Activated CD8-positive, alpha-beta memory T cell treated with anti-CD3 and anti-CD28 coated beads for 48 hours (primary cell): Measurements from ENCODE around the gene TSPY8.
"Not testable (repeated sequence)": the region's sequence is repeated elsewhere in the genome, so short reads cannot be mapped to it uniquely, and the experiment has no call there.

Source experiments
- DNase-seq, 3 experiments: peaks; one replicate each; pipeline ENCODE4 v3.0.0-alpha.2; 2020; ENCODE audit warnings: low read depth in 2 of 3, low spot score in 2 of 3

The TSPY8 gene

DNA sequence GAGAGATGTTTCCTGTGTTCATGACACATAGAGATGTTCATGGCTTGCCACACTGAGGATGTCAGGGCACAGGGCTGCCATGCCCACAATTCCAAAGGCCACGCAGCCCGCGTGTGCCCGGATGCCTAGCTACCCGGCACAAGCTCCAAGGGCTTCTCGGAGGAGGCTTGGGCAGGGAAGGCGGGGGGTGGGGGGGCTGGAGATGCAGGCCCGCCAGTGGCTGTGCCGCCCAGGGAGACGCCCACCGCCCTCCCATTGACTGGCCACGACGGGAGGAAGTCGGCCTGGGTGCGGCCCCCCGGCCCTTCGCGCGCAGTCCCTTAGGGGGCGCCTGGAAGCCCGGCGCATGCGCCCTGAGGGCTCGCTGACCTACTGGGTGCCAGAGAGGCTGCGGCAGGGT is at the start of gene TSPY8:
TSS of gene TSPY8 (plus strand) at position 301 of the 400 bp plus-strand sequence. CDS start at position 347, 46 bp downstream.
- DNase-seq = not testable (repeated sequence)

DNA sequence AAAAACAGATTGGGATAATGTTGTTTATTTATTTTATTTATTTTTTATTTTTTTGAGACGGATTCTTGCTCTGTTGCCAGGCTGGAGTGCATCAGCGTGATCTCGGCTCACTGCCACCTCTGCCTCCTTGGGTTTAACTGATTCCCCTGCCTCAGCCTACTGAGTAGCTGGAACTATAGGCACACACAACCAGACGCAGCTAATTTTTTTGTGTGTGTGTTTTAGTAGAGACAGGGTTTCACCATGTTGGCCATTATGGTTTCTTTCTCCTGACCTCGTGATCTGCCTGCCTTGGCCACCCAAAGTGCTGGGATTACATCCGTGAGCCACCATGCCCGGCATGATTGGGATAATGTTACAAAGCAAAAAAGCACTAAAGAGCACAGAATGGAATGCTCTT is 36.6 kb upstream of the TSPY8 start:
- no peak for DNase-seq

GRCh38 chrY:9337164-9337563 is 20.4 kb upstream of the TSPY8 start, which contains the start of gene TSPY4:
TSS of gene TSPY4 (plus strand) at chrY:9337464. CDS start at chrY:9337510, 46 bp downstream.
- DNase-seq = not testable (repeated sequence)

- DNase-seq = not testable (repeated sequence)
These were observed 38.9 kb downstream of the TSPY8 start for GRCh38 chrY:9396527-9396926.

DNA sequence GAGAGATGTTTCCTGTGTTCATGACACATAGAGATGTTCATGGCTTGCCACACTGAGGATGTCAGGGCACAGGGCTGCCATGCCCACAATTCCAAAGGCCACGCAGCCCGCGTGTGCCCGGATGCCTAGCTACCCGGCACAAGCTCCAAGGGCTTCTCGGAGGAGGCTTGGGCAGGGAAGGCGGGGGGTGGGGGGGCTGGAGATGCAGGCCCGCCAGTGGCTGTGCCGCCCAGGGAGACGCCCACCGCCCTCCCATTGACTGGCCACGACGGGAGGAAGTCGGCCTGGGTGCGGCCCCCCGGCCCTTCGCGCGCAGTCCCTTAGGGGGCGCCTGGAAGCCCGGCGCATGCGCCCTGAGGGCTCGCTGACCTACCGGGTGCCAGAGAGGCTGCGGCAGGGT is 40.5 kb downstream of the TSPY8 start, which contains the start of gene TSPY3:
TSS of gene TSPY3 (plus strand) at position 301 of the 400 bp plus-strand sequence. CDS start at position 347, 46 bp downstream.
- DNase-seq = not testable (repeated sequence)
